K562 (cell line): ENCODE data around the gene CREM. TPM values are rescaled to one million over a fixed set of nuclear protein-coding genes. Genes with fewer than 3 reads are reported as not detected.

ENCODE experiments used
- ATAC-seq: fragments of 200-7000 bp; cut with Tn5 transposase; 3 replicates; pipeline ENCODE4 v1.9.1; 2020; ENCODE audit warnings: moderate library complexity
- BruUV-seq: library from RNA; stranded (reverse); fragments of 400-500 nt; replicated peaks from 2 replicates; lab custom pipeline; 2021; lab: Mats Ljungman, UMichigan
- CTCF ChIA-PET: fragments of 300-600 bp; formaldehyde crosslinking; extraction: SDS; loops from one replicate; lab custom pipeline; 2021; ENCODE audit warnings: low intra/inter-chr PET ratio; lab: Yijun Ruan, JAX
- POLR2A ChIA-PET: fragments of 300-600, 350-650 bp; sonication (Branson Sonifier 250); formaldehyde crosslinking; extraction: SDS; loops from one replicate; lab custom pipeline; 2021; ENCODE audit warnings: antibody characterized with exemption, inconsistent platforms; lab: Yijun Ruan, JAX
- DNase-seq, 4 experiments: peaks; one replicate each; pipeline versions ENCODE4 v3.0.0 to v3.0.0-alpha.2; 2011 to 2018; ENCODE audit warnings: low spot score in 3 of 4, mixed read lengths in 3 of 4; ENCODE audit errors: extremely low read depth in 1 of 4
- FAIRE-seq: peaks from 2 replicates; lab custom pipeline; 2011; peaks lifted over from hg19 to GRCh38; lab: Jason Lieb, UNC
- H2AFZ ChIP-seq: 2 replicates; pipeline ENCODE4 v1.6.0; 2011; ENCODE audit warnings: low read depth, low read length, control low read depth, inconsistent platforms
- H3K27ac ChIP-seq: fragments of 200-600 bp; 3 replicates; pipeline ENCODE4 v1.8.0; 2011; ENCODE audit warnings: low read depth, mild to moderate bottlenecking, control low read depth, inconsistent platforms, low read length, moderate library complexity, mixed read lengths; ENCODE audit errors: extremely low read depth
- H3K27me3 ChIP-seq, 2 experiments: fragments of 300-600 bp in 1 of 2; 2 replicates in 1 of 2; 3 replicates in 1 of 2; pipeline versions ENCODE4 v1.6.0 to v1.8.0; 2011; ENCODE audit warnings: inconsistent platforms in 2 of 2, low read length in 2 of 2, mild to moderate bottlenecking in 1 of 2, mixed read lengths in 1 of 2, moderate library complexity in 1 of 2; ENCODE audit not compliant: control insufficient read depth in 2 of 2, insufficient read depth in 2 of 2
- H3K36me3 ChIP-seq: fragments of 300-600 bp; 3 replicates; pipeline ENCODE4 v1.8.0; 2011; ENCODE audit warnings: mild to moderate bottlenecking, low read length, inconsistent platforms; ENCODE audit not compliant: control insufficient read depth, insufficient read depth
- H3K4me1 ChIP-seq, 2 experiments: fragments of 200-600 bp in 1 of 2; replicated peaks in 1 of 2; 2 replicates in 1 of 2; 3 replicates in 1 of 2; pipeline versions ENCODE4 v1.5.1 to v1.8.0; 2011; ENCODE audit warnings: inconsistent platforms in 2 of 2, low read length in 2 of 2, mild to moderate bottlenecking in 1 of 2, mixed read lengths in 1 of 2, moderate library complexity in 1 of 2; ENCODE audit not compliant: control insufficient read depth in 2 of 2, insufficient read depth in 2 of 2
- H3K4me2 ChIP-seq: 2 replicates; pipeline ENCODE4 v1.6.1; 2011; ENCODE audit warnings: low read length, control low read depth, inconsistent platforms, mixed read lengths; ENCODE audit not compliant: insufficient read depth
- H3K4me3 ChIP-seq: fragments of 200-600 bp; sonication (generic), shearing (Covaris generic); 2 replicates; pipeline ENCODE4 v1.5.1; 2016; ENCODE audit warnings: control low read depth, inconsistent platforms
- H3K79me2 ChIP-seq: fragments of 200-600 bp; 3 replicates; pipeline ENCODE4 v1.8.0; 2011; ENCODE audit warnings: low read length, inconsistent platforms; ENCODE audit not compliant: control insufficient read depth, insufficient read depth
- H3K9ac ChIP-seq, 2 experiments: 2 replicates each; pipeline versions ENCODE4 v1.6.0 to v1.6.1; 2011; ENCODE audit warnings: low read depth in 2 of 2, low read length in 2 of 2, control low read depth in 1 of 2, inconsistent platforms in 1 of 2, mild to moderate bottlenecking in 1 of 2, mixed read lengths in 1 of 2; ENCODE audit not compliant: insufficient read depth in 1 of 2
- H3K9me1 ChIP-seq: one replicate; pipeline ENCODE4 v1.6.0; 2011; ENCODE audit warnings: inconsistent platforms, mild to moderate bottlenecking, low read length, moderate library complexity; ENCODE audit not compliant: control insufficient read depth, insufficient read depth
- H3K9me3 ChIP-seq: replicated peaks from 2 replicates; pipeline ENCODE4 v1.5.1; 2011; ENCODE audit warnings: low read depth, low read length, inconsistent platforms; ENCODE audit not compliant: control insufficient read depth, insufficient read depth
- H4K20me1 ChIP-seq: replicated peaks from 2 replicates; pipeline ENCODE4 v1.6.1; 2011; ENCODE audit warnings: low read length, inconsistent platforms, mixed read lengths; ENCODE audit not compliant: control insufficient read depth, insufficient read depth
- ARID1B ChIP-seq: fragments of 450-650 bp; IDR thresholded peaks from 2 replicates; pipeline ENCODE4 v1.6.1; 2016; ENCODE audit warnings: antibody characterized with exemption, mild to moderate bottlenecking, inconsistent platforms
- ATF3 ChIP-seq, 2 experiments: fragments of 450-650 bp in 1 of 2; sonication (generic) in 1 of 2; formaldehyde crosslinking in 1 of 2; IDR thresholded peaks in 1 of 2; conservative IDR thresholded peaks in 1 of 2; 2 replicates each; pipeline versions ENCODE4 v1.6.1 to v1.8.1; 2016 to 2023; ENCODE audit warnings: mild to moderate bottlenecking in 2 of 2, moderate library complexity in 2 of 2, inconsistent platforms in 1 of 2, missing genetic modification reagents in 1 of 2
- ATF7 ChIP-seq: fragments of 450-650 bp; IDR thresholded peaks from 2 replicates; pipeline ENCODE4 v1.7.1; 2014; ENCODE audit warnings: mild to moderate bottlenecking, moderate library complexity
- DPF2 ChIP-seq: fragments of 450-650 bp; IDR thresholded peaks from 2 replicates; pipeline ENCODE4 v1.6.1; 2016
- FOSL1 ChIP-seq: fragments of 200-800 bp; sonication (Bioruptor generic); conservative IDR thresholded peaks from 2 replicates; pipeline ENCODE4 v1.6.1; 2016; ENCODE audit warnings: missing genetic modification characterization, missing compliant biosample characterization
- GATAD2B ChIP-seq: fragments of 450-650 bp; IDR thresholded peaks from 2 replicates; pipeline ENCODE4 v1.6.1; 2017; ENCODE audit warnings: mild to moderate bottlenecking, borderline replicate concordance
- GTF2A2 ChIP-seq: IDR thresholded peaks from 2 replicates; pipeline ENCODE4 v1.6.1; 2016; ENCODE audit warnings: mild to moderate bottlenecking, missing genetic modification characterization, missing compliant biosample characterization
- JUND ChIP-seq, 2 experiments: IDR thresholded peaks; 2 replicates in 1 of 2; 3 replicates in 1 of 2; pipeline ENCODE4 v1.6.1; 2011; ENCODE audit warnings: borderline replicate concordance in 2 of 2, low read depth in 2 of 2, low read length in 2 of 2, improper control_type of control experiment in 1 of 2, missing biosample characterization in 1 of 2, missing genetic modification characterization in 1 of 2, missing genetic modification reagents in 1 of 2
- MCM7 ChIP-seq, 2 experiments: fragments of 450-650 bp; IDR thresholded peaks; 2 replicates each; pipeline ENCODE4 v1.6.1; 2016 to 2018
- MTA1 ChIP-seq: fragments of 450-650 bp; IDR thresholded peaks from 2 replicates; pipeline ENCODE4 v1.6.1; 2017; ENCODE audit warnings: borderline replicate concordance
- NR0B1 ChIP-seq: fragments of 450-650 bp; IDR thresholded peaks from one replicate; pipeline ENCODE4 v1.6.1; 2018; ENCODE audit warnings: mild to moderate bottlenecking, moderate library complexity; ENCODE audit not compliant: partially characterized antibody
- NR1H2 ChIP-seq: sonication (generic); formaldehyde crosslinking; IDR thresholded peaks from 2 replicates; pipeline ENCODE4 v1.4.0; 2020; ENCODE audit warnings: mild to moderate bottlenecking, missing genetic modification reagents
- PTRF ChIP-seq: fragments of 450-650 bp; IDR thresholded peaks from 2 replicates; pipeline ENCODE4 v1.6.1; 2016; ENCODE audit warnings: mild to moderate bottlenecking, missing genetic modification characterization, missing compliant biosample characterization
- SMARCA4 ChIP-seq: fragments of 450-650 bp; IDR thresholded peaks from 2 replicates; pipeline ENCODE4 v1.6.1; 2016
- SMARCB1 ChIP-seq: IDR thresholded peaks from 2 replicates; pipeline ENCODE4 v1.6.1; 2011; ENCODE audit warnings: improper control_type of control experiment, low read depth; ENCODE audit not compliant: insufficient read length
- SMARCE1 ChIP-seq: fragments of 450-650 bp; IDR thresholded peaks from 2 replicates; pipeline ENCODE4 v1.7.1; 2016; ENCODE audit warnings: mild to moderate bottlenecking
- ZFP30 ChIP-seq: fragments of 250-450 bp; sonication (Bioruptor Pico); IDR thresholded peaks from 2 replicates; pipeline ENCODE4 v1.8.0; 2022; ENCODE audit warnings: moderate library complexity, mild to moderate bottlenecking, inconsistent platforms, borderline replicate concordance
- ZNF41 ChIP-seq: fragments of 250-450 bp; sonication (Bioruptor Pico); conservative IDR thresholded peaks from 2 replicates; pipeline ENCODE4 v1.4.0; 2020; ENCODE audit warnings: mild to moderate bottlenecking
- WGBS: fragments of 100-300 bp; shearing (Covaris generic); methylation state at CpG from one replicate; pipeline ENCODE4 v1.1.6; 2016; ENCODE audit warnings: low coverage, mixed read lengths; ENCODE audit not compliant: insufficient coverage; ENCODE audit errors: missing lambda C conversion rate; 5-methylcytosine and 5-hydroxymethylcytosine counted together
- in situ Hi-C: fragments of 300-500 bp; cut with MboI; formaldehyde crosslinking; loops from 4 replicates; pipeline ENCODE4 v1.15.0; 2018; ENCODE audit warnings: inconsistent platforms, mixed read lengths
- intact Hi-C: fragments of 100-400 bp; cut with micrococcal nuclease; formaldehyde crosslinking; loops from 2 replicates; pipeline ENCODE4 v1.14.2; 2022
- polyA plus RNA-seq, 8 experiments: library from polyadenylated mRNA; depleted of rRNA in 4 of 8; stranded (reverse) in 5 of 8; unstranded in 3 of 8; fragments of >200 nt; fragmentation: Nextera tagmentation in 2 of 8; fragmentation: Illumina TruSeq in 1 of 8; extraction: Ambion mirVana in 2 of 8; extraction: Trizol in 1 of 8; gene quantifications; 2 replicates each; pipeline versions ENCODE4 v1.2.1 to v1.2.3, GENCODE V29; 2011 to 2014; ENCODE audit warnings: inconsistent platforms in 1 of 8, missing spikeins in 1 of 8
- total RNA-seq, 7 experiments: library from RNA; depleted of rRNA in 6 of 7; stranded (reverse); fragments of >200 nt in 6 of 7; fragmentation: Illumina TruSeq in 2 of 7; extraction: Trizol in 2 of 7; gene quantifications; 2 replicates each; pipeline versions ENCODE4 v1.2.1 to v1.2.3, GENCODE V29; 2011 to 2021; ENCODE audit warnings: low replicate concordance in 1 of 7

CREM gene
- total and polyA plus RNA-seq, 9 of the 15 experiments (the other 6 are each of a cell fraction or from before 2014, with no cell fraction given): 39.1 to 70.2 (median 48.3) TPM

GRCh38 chr10:35129185-35129674, 2.6 kb downstream of the CREM start:
- H3K9me3 ChIP-seq: no peaks in the 10 kb centered on the region
- peak overlapping the region; percentile 95 for H3K4me3 ChIP-seq
- H3K9ac ChIP-seq: peak overlapping the region in 1 of 2 experiments; percentile 99; a peak in 2 of 4 replicates
- FAIRE-seq (no peak), DNase-seq (no peak), ATAC-seq (no peak)
- no TSS peak for BruUV-seq
- H3K36me3 ChIP-seq: no peaks in the 10 kb centered on the region
- TF ChIP-seq ZNF41 (no peak), MTA1 (no peak), SMARCA4 (peak; percentile 39; the same call in 1 of the 2 replicates), NR1H2 (no peak), ZFP30 (CRISPR knock-in tag) (no peak), SMARCE1 (peak; percentile 49; the same call in 1 of the 2 replicates), SMARCB1 (peak; percentile 91), GTF2A2 (tag) (no peak), MCM7 (IDR thresholded peaks at IDR 0.05) (no peak), FOSL1 (tag) (peak; percentile 70), ATF7 (no peak), JUND (IDR thresholded peaks at IDR 0.05; ENCODE audit: borderline replicate concordance, low read depth, low read length) (peak; percentile 60), JUND (tag; IDR thresholded peaks at IDR 0.05; ENCODE audit: borderline replicate concordance, low read depth, low read length) (peak; percentile 48; the same call in 1 of the 3 replicates), PTRF (no peak), GATAD2B (peak; percentile 44; the same call in 1 of the 2 replicates), DPF2 (0 out of 2 replicates have a peak, but pooled peaks have one; percentile 24), ATF3 (IDR thresholded peaks at IDR 0.05) (peak; percentile 56; the same call in 1 of the 2 replicates), ATF3 (CRISPR knock-in tag; conservative IDR thresholded peaks at IDR 0.05) (no peak), ARID1B (peak; percentile 20; the same call in 1 of the 2 replicates), NR0B1 (no peak)
- H3K9me1 ChIP-seq: no peaks in the 10 kb centered on the region
- H3K27ac ChIP-seq: peak overlapping the region; percentile 99; the same call in 2 of the 3 replicates
- H3K79me2 ChIP-seq: peaks cover 51% of the 10 kb centered on the region
- no peaks in the 10 kb centered on the region for H4K20me1 ChIP-seq
- peaks cover 17 to 19% of the 10 kb centered on the region in 2 experiments for H3K4me1 ChIP-seq
- no peaks in the 10 kb centered on the region for H3K27me3 ChIP-seq
- in situ Hi-C loops (no loop called here), intact Hi-C loops (loop anchor here (10.0 kb wide), 4 partner anchors 134 to 506 kb away; partner anchors contain the start of gene GJD4)
- no peak overlapping the region for H2AFZ ChIP-seq
- peak overlapping the region; percentile 92 for H3K4me2 ChIP-seq
- ChIA-PET POLR2A (no interaction called here), CTCF (interaction anchor here (1.3 kb wide), 1 partner anchor 66 kb away, joined by 3 read pairs; no protein-coding TSS in a partner anchor)
- 27% methylated on average over 1 of the region's 1 CpG for WGBS
